Neural crest cell (in vitro differentiated cells): ENCODE measurements around the gene TMEM255B. TPM values are rescaled to one million over a fixed set of nuclear protein-coding genes. Genes with fewer than 3 reads are reported as not detected.

Experiments
- DNase-seq: peaks from one replicate; pipeline ENCODE4 v3.0.0; 2021; ENCODE audit warnings: low read depth, mixed read lengths, low spot score
- H3K27ac Mint-ChIP-seq: one replicate; pipeline ENCODE4 v1.8.0; 2021; ENCODE audit warnings: mild to moderate bottlenecking, mixed read lengths; ENCODE audit not compliant: unreplicated experiment
- H3K27me3 Mint-ChIP-seq: 2 replicates; pipeline ENCODE4 v1.8.0; 2021; ENCODE audit warnings: low read depth, mild to moderate bottlenecking, mixed read lengths
- H3K36me3 Mint-ChIP-seq: 2 replicates; pipeline ENCODE4 v1.8.0; 2021; ENCODE audit warnings: low read depth, mild to moderate bottlenecking, mixed read lengths
- H3K4me1 Mint-ChIP-seq: 2 replicates; pipeline ENCODE4 v1.8.0; 2021; ENCODE audit warnings: mixed read lengths
- H3K4me3 Mint-ChIP-seq: one replicate; pipeline ENCODE4 v1.8.0; 2021; ENCODE audit warnings: mild to moderate bottlenecking, mixed read lengths
- H3K9me3 Mint-ChIP-seq: 2 replicates; pipeline ENCODE4 v1.8.0; 2021; ENCODE audit warnings: mixed read lengths
- CTCF ChIP-seq: fragments of 200-600 bp; sonication (generic); conservative IDR thresholded peaks from 2 replicates; pipeline ENCODE4 v1.5.0; 2021; ENCODE audit warnings: antibody characterized with exemption, mild to moderate bottlenecking
- total RNA-seq: library from RNA; stranded (reverse); gene quantifications from 2 replicates; pipeline ENCODE4 v1.2.1, GENCODE V29; 2021

TMEM255B gene
- total RNA-seq, 1 donor from 2014 or later, result 2.4 TPM

- Mint-ChIP-seq H3K9me3 (peaks cover 5% of the 10 kb centered on the region), H3K36me3 (no peaks in the 10 kb centered on the region), H3K27ac (no peak overlapping the region), H3K4me1 (peaks cover 3% of the 10 kb centered on the region), H3K27me3 (peaks cover 5% of the 10 kb centered on the region), H3K4me3 (no peak overlapping the region)
- TF ChIP-seq CTCF, result no peak
- no peak for DNase-seq
These were observed 10.9 kb downstream of the TMEM255B start for GRCh38 chr13:113769881-113770280.

GRCh38 chr13:113770441-113770840, 11.4 kb downstream of the TMEM255B start:
- H3K4me1 Mint-ChIP-seq, result peaks cover 3% of the 10 kb centered on the region
- TF ChIP-seq CTCF, result no peak
- H3K9me3 Mint-ChIP-seq, result peaks cover 5% of the 10 kb centered on the region
- peaks cover 5% of the 10 kb centered on the region for H3K27me3 Mint-ChIP-seq
- no peak overlapping the region for H3K27ac Mint-ChIP-seq
- DNase-seq, result no peak
- H3K4me3 Mint-ChIP-seq, result no peak overlapping the region
- H3K36me3 Mint-ChIP-seq, result no peaks in the 10 kb centered on the region

GRCh38 chr13:113770937-113771336, 11.9 kb downstream of the TMEM255B start:
- TF ChIP-seq CTCF, result no peak
- no peak for DNase-seq
- Mint-ChIP-seq H3K4me3 (no peak overlapping the region), H3K27me3 (peaks cover 5% of the 10 kb centered on the region), H3K4me1 (no peaks in the 10 kb centered on the region), H3K27ac (peak overlapping the region; percentile 29), H3K9me3 (peaks cover 5% of the 10 kb centered on the region), H3K36me3 (no peaks in the 10 kb centered on the region)

GRCh38 chr13:113771709-113772331, 12.8 kb downstream of the TMEM255B start:
- no peak overlapping the region for H3K27ac Mint-ChIP-seq
- no peak overlapping the region for H3K4me3 Mint-ChIP-seq
- no peak for TF ChIP-seq CTCF
- H3K4me1 Mint-ChIP-seq, result no peaks in the 10 kb centered on the region
- DNase-seq, result no peak
- no peaks in the 10 kb centered on the region for H3K36me3 Mint-ChIP-seq
- H3K27me3 Mint-ChIP-seq, result peaks cover 5% of the 10 kb centered on the region
- peaks cover 5% of the 10 kb centered on the region for H3K9me3 Mint-ChIP-seq

GRCh38 chr13:113774177-113775107, 15.4 kb downstream of the TMEM255B start:
- H3K27ac Mint-ChIP-seq, result no peak overlapping the region
- DNase-seq, result no peak
- peaks cover 5% of the 10 kb centered on the region for H3K9me3 Mint-ChIP-seq
- TF ChIP-seq CTCF, result no peak
- no peak overlapping the region for H3K4me3 Mint-ChIP-seq
- no peaks in the 10 kb centered on the region for H3K4me1 Mint-ChIP-seq
- H3K36me3 Mint-ChIP-seq, result no peaks in the 10 kb centered on the region
- H3K27me3 Mint-ChIP-seq, result peaks cover 26% of the 10 kb centered on the region
